IMR-90 (cell line): Measurements from ENCODE around the gene MYH9.
"Not testable (repeated sequence)": the region's sequence is repeated elsewhere in the genome, so short reads cannot be mapped to it uniquely, and the experiment has no call there.

Experiments used
- CEBPB ChIP-seq: IDR thresholded peaks from 2 replicates; pipeline ENCODE4 v1.6.1; 2012; ENCODE audit warnings: low read depth, low read length, improper control_type of control experiment
- CTCF ChIP-seq: conservative IDR thresholded peaks from 2 replicates; pipeline ENCODE4 v1.5.1; 2012; ENCODE audit warnings: mild to moderate bottlenecking, low read depth, low read length, improper control_type of control experiment
- ELK1 ChIP-seq: fragments of 150-350 bp; IDR thresholded peaks from 2 replicates; pipeline ENCODE4 v1.6.1; 2016; ENCODE audit warnings: low read depth, mild to moderate bottlenecking, low read length, moderate library complexity, borderline replicate concordance
- FOS ChIP-seq: fragments of 150-350 bp; IDR thresholded peaks from 2 replicates; pipeline ENCODE4 v1.6.1; 2016; ENCODE audit warnings: low read depth, low read length
- MAFK ChIP-seq: IDR thresholded peaks from 2 replicates; pipeline ENCODE4 v1.6.1; 2012; ENCODE audit warnings: low read depth, low read length, improper control_type of control experiment
- MAZ ChIP-seq: IDR thresholded peaks from 2 replicates; pipeline ENCODE4 v1.6.1; 2012; ENCODE audit warnings: low read depth, mild to moderate bottlenecking, low read length, improper control_type of control experiment, moderate library complexity, borderline replicate concordance
- MXI1 ChIP-seq: IDR thresholded peaks from 2 replicates; pipeline ENCODE4 v1.6.1; 2012; ENCODE audit warnings: low read depth, mild to moderate bottlenecking, low read length, moderate library complexity, borderline replicate concordance
- NFE2L2 ChIP-seq: fragments of 150-350 bp; IDR thresholded peaks from 2 replicates; pipeline ENCODE4 v1.6.1; 2016; ENCODE audit warnings: low read depth, mild to moderate bottlenecking, low read length
- POLR2A ChIP-seq: IDR thresholded peaks from 2 replicates; pipeline ENCODE4 v1.6.1; 2012; ENCODE audit warnings: mild to moderate bottlenecking, low read depth, low read length
- RAD21 ChIP-seq: IDR thresholded peaks from 2 replicates; pipeline ENCODE4 v1.6.1; 2012; ENCODE audit warnings: low read length, improper control_type of control experiment
- RCOR1 ChIP-seq: IDR thresholded peaks from 2 replicates; pipeline ENCODE4 v1.6.1; 2012; ENCODE audit warnings: mild to moderate bottlenecking, low read length, improper control_type of control experiment; ENCODE audit not compliant: insufficient replicate concordance
- RFX5 ChIP-seq: IDR thresholded peaks from 2 replicates; pipeline ENCODE4 v1.8.0; 2012; ENCODE audit warnings: low read depth, mild to moderate bottlenecking, low read length, moderate library complexity
- SMC3 ChIP-seq: fragments of 150-350 bp; IDR thresholded peaks from 2 replicates; pipeline ENCODE4 v1.6.1; 2016; ENCODE audit warnings: low read depth, mild to moderate bottlenecking, antibody characterized with exemption, low read length, moderate library complexity
- USF2 ChIP-seq: fragments of 150-350 bp; IDR thresholded peaks from 2 replicates; pipeline ENCODE4 v1.6.1; 2017; ENCODE audit warnings: mild to moderate bottlenecking, antibody characterized with exemption, low read length, low read depth

- not testable (repeated sequence) for TF ChIP-seq CTCF, RFX5, POLR2A, ELK1, RAD21, CEBPB, MAFK, FOS, USF2, NFE2L2, MAZ, RCOR1, SMC3, MXI1
Observed at GRCh38 chr22:36289948-36290371, 97.8 kb downstream of the MYH9 start.
